Measurements from ENCODE around the gene DPM2.

DNA sequence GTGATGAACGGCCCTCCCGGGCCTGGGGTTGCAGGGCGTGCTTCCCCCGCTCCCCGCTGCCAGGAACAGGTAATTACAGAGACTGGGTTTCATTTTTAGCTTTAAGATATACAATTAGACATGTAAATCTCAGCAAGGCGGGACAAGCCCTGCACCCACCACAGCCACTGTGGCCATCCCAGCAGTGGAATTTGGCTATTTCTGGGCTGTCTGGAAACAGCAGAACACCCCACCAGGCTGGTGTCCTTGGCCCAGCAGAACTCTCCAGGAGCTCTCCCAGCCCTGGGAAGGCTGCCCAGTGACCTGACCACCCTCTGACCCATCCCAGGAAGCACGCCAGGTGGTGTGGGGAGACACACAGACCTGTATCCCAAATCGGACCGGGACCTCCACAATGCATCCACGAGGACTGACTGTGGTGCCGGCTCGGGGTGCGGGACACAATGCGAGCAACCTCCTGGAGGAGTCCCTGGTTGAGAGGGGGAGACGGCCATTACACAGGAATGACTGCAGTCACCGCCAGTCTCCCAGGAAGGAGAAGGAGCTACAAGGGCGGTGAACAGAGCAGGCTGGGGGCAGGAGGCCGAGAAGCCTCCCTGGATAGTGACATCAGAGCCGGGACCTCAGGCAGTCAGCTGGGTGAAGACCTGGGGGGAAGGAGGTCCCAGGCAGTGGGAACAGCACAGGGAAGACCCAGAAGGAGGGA, 25.9 kb upstream of the DPM2 start:
- TF ChIP-seq CTCF (IDR thresholded peaks at IDR 0.05) (no peak), POLR2A (IDR thresholded peaks at IDR 0.05) (no peak)

Data from uterus (tissue), 2 donors.